Immature natural killer cell (primary cell): ENCODE results near the gene FOXL2. TPM values are rescaled to one million over a fixed set of nuclear protein-coding genes. Genes with fewer than 3 reads are reported as not detected.
"Not testable (repeated sequence)": the region's sequence is repeated elsewhere in the genome, so short reads cannot be mapped to it uniquely, and the experiment has no call there.

Experiments
- DNase-seq, 3 donors: peaks; one replicate each; pipeline ENCODE4 v3.0.0; 2022; ENCODE audit warnings: mixed read lengths in 1 of 3
- H3K27ac Mint-ChIP-seq, 6 donors: one replicate each; pipeline ENCODE4 v1.8.0; 2020; ENCODE audit warnings: mixed read lengths in 6 of 6, mild to moderate bottlenecking in 5 of 6, inconsistent platforms in 4 of 6, moderate library complexity in 3 of 6
- H3K27me3 Mint-ChIP-seq, 3 donors: one replicate each; pipeline ENCODE4 v1.8.0; 2020 to 2021; ENCODE audit warnings: low read depth in 3 of 3, mild to moderate bottlenecking in 3 of 3, mixed read lengths in 3 of 3, moderate library complexity in 3 of 3, inconsistent platforms in 1 of 3
- H3K36me3 Mint-ChIP-seq, 3 donors: one replicate each; pipeline ENCODE4 v1.8.0; 2020; ENCODE audit warnings: mixed read lengths in 3 of 3, inconsistent platforms in 2 of 3, mild to moderate bottlenecking in 2 of 3
- H3K4me1 Mint-ChIP-seq, 2 donors: one replicate each; pipeline ENCODE4 v1.8.0; 2020; ENCODE audit warnings: inconsistent platforms in 2 of 2, mild to moderate bottlenecking in 2 of 2, mixed read lengths in 2 of 2, moderate library complexity in 1 of 2
- H3K4me3 Mint-ChIP-seq, 5 donors: one replicate each; pipeline ENCODE4 v1.8.0; 2020; ENCODE audit warnings: mild to moderate bottlenecking in 5 of 5, mixed read lengths in 5 of 5, inconsistent platforms in 3 of 5, moderate library complexity in 3 of 5
- H3K9me3 Mint-ChIP-seq, 6 donors: one replicate each; pipeline ENCODE4 v1.8.0; 2020; ENCODE audit warnings: mild to moderate bottlenecking in 6 of 6, mixed read lengths in 6 of 6, inconsistent platforms in 4 of 6, moderate library complexity in 3 of 6
- polyA plus RNA-seq, 3 donors: library from polyadenylated mRNA; unstranded; fragments of 300-500 nt; fragmentation: Illumina TruSeq; gene quantifications; one replicate each; pipeline ENCODE4 v1.2.3, GENCODE V29; 2021

FOXL2 gene
- polyA plus RNA-seq, 3 donors from 2014 or later, result not detected

DNA sequence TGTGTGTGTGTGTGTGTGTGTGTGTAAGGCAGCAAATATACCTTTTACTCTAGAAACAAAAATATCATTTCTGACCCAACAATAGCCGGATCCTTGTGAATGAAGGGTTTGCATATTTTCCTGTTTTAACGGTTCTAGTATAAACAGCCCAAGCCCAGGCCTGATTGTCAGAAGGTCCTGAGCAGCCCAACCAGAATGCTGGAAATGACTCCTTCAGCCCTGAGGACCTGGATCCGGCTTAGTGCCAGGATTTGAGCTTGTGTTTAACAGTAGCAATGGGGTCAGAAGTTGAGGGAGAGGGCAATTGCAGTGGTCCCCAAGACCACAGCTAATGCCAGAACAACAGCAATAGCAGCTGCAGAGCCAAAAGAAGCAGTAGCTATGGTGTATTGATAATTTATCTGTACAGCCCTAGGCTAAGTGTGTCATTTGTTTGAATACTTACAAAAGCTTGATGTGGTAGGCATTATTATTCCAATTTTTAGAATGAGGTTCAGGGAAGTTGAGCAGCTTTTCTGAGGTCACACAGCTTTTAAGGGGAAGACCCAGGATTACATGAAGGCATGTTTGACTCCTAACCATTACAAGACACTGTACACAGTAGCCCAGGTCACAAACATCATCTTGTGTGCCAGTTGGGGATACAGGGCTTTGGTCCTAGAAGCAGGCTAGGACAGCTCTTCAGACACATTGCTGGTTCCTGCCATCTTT, 12.8 kb downstream of the FOXL2 start:
- no peak overlapping the region for H3K4me3 Mint-ChIP-seq
- peaks cover 30 to 38% of the 10 kb centered on the region in 2 donors for H3K4me1 Mint-ChIP-seq
- DNase-seq, result no peak
- H3K27me3 Mint-ChIP-seq, result peaks cover 8 to 33% (median 23%) of the 10 kb centered on the region in 3 donors
- H3K9me3 Mint-ChIP-seq, result peaks cover 0 to 2% (median 0%) of the 10 kb centered on the region in 6 donors
- H3K36me3 Mint-ChIP-seq, result no peaks in the 10 kb centered on the region
- no peak overlapping the region for H3K27ac Mint-ChIP-seq

- Mint-ChIP-seq H3K36me3 (no peaks in the 10 kb centered on the region), H3K27me3 (peaks cover 11 to 27% (median 15%) of the 10 kb centered on the region in 3 donors), H3K4me1 (peaks cover 22 to 28% of the 10 kb centered on the region in 2 donors), H3K4me3 (no peak overlapping the region), H3K27ac (no peak overlapping the region), H3K9me3 (peaks cover 0 to 2% (median 0%) of the 10 kb centered on the region in 6 donors)
- no peak for DNase-seq
Observed at GRCh38 chr3:138933068-138933668, 13.8 kb downstream of the FOXL2 start.

- Mint-ChIP-seq H3K9me3 (no peaks in the 10 kb centered on the region), H3K27ac (no peak overlapping the region), H3K4me3 (no peak overlapping the region), H3K27me3 (peaks cover 4 to 10% (median 4%) of the 10 kb centered on the region in 3 donors), H3K36me3 (no peaks in the 10 kb centered on the region), H3K4me1 (no peaks in the 10 kb centered on the region)
- no peak for DNase-seq
Observed at GRCh38 chr3:138928727-138929372, 18.1 kb downstream of the FOXL2 start.

DNA sequence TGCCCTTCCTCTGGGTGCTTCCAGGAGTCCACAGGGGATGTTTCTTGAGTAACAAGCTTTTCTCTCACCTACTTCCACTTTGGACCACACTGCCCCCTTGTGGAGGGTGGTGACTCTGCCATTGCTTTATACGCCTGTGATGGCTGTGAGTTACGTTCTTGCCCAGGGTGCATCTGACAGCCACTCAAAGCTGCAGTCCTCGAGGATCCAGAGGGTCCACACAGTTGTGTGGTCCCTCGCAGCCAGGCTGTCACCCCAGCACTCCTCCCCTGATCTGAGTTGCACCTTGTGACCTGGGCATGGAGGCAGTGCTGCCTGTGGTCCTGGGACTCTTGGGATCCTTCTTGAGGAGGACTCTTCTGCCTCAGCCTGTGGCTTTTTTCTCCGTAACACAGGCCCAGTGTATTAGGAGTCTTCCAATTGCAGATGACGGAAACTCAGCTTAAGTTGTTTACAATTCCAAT, 23.4 kb downstream of the FOXL2 start:
- no peak overlapping the region for H3K4me3 Mint-ChIP-seq
- peaks cover 4 to 8% (median 4%) of the 10 kb centered on the region in 3 donors for H3K27me3 Mint-ChIP-seq
- no peaks in the 10 kb centered on the region for H3K4me1 Mint-ChIP-seq
- H3K36me3 Mint-ChIP-seq, result no peaks in the 10 kb centered on the region
- H3K9me3 Mint-ChIP-seq, result no peaks in the 10 kb centered on the region
- peak; percentile 72 to 79 (median 73) for DNase-seq
- H3K27ac Mint-ChIP-seq, result no peak overlapping the region

DNA sequence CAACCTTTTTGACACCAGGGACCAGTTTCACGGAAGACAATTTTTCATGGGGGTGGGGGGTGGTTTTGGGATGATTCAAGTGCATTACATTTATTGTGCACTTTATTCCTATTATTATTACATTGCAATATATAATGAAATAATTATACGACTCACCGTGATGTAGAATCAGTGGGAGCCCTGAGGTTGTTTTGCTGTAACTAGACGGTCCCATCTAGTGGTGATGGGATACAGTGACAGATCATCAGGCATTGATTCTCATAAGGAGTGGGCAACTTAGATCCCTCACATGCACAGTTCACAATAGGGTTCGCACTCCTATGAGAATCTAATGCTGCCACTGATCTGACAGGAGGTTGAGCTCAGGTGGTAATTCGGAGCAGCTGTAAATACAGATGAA, 24.5 kb downstream of the FOXL2 start:
- not testable (repeated sequence) for DNase-seq, H3K9me3 Mint-ChIP-seq, H3K36me3 Mint-ChIP-seq, H3K4me3 Mint-ChIP-seq, H3K27ac Mint-ChIP-seq, H3K4me1 Mint-ChIP-seq
- H3K27me3 Mint-ChIP-seq, result peaks cover 7 to 11% (median 8%) of the 10 kb centered on the region in 3 donors

DNA sequence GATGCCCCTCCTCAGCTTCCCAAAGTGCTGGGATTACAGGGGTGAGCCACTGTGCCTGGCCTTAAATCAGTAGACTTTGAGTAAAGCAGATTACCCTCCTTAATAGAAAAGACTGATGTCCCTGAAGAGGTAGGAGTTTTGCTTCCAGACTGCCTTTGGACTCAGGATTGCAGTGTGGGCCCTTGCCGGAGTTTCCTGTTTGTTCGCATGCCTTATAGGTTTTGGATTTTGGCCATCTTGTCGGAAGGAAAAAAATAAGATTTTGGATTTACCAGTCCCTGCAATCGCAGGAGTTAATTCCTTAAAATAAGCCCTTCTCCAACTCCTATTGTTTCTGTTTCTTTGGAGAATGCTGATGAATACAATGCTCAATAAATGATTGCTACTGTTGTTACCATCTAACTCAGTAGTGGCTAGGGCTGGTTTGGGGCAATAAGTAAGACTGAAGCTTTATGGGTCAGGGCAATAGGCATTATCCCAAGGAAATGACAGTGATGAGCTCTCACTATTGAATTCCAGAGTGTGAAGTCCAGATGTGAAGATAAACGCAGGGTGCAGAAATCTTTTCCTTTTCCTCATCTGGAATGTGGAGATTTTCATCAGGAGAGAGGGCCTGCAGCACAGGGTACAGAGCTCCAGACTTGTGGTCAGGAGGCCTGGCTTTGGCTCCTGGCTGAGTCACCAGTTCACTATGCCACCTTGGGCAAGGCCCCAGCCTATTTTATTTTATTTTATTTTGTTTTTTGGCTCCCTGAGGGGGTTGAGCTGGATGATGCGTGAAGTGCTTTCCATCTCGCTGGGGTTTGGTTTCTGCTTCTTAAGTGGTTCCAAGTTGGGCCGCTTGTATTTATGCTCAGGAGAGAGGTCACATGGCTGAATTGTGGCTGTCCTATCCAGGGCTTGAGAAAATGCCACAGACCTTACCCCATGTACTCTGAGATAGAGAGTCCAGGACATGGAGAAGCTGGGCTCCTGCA, 25.3 kb downstream of the FOXL2 start:
- no peaks in the 10 kb centered on the region for H3K9me3 Mint-ChIP-seq
- no peaks in the 10 kb centered on the region for H3K36me3 Mint-ChIP-seq
- no peak for DNase-seq
- H3K4me3 Mint-ChIP-seq, result no peak overlapping the region
- no peak overlapping the region for H3K27ac Mint-ChIP-seq
- H3K27me3 Mint-ChIP-seq, result peaks cover 7 to 13% (median 11%) of the 10 kb centered on the region in 3 donors
- H3K4me1 Mint-ChIP-seq, result no peaks in the 10 kb centered on the region

- Mint-ChIP-seq H3K9me3 (no peaks in the 10 kb centered on the region), H3K27me3 (peaks cover 9 to 18% (median 17%) of the 10 kb centered on the region in 3 donors), H3K36me3 (no peaks in the 10 kb centered on the region), H3K27ac (no peak overlapping the region), H3K4me1 (peaks cover 8% of the 10 kb centered on the region in 2 donors), H3K4me3 (no peak overlapping the region)
- DNase-seq, result no peak
Observed at GRCh38 chr3:138919325-138919724, 27.6 kb downstream of the FOXL2 start.

- peaks cover 9 to 18% (median 18%) of the 10 kb centered on the region in 3 donors for H3K27me3 Mint-ChIP-seq
- no peaks in the 10 kb centered on the region for H3K9me3 Mint-ChIP-seq
- DNase-seq, result no peak
- peak overlapping the region in 4 of 5 donors; percentile 3 to 58 (median 42) for H3K4me3 Mint-ChIP-seq
- H3K27ac Mint-ChIP-seq, result no peak overlapping the region
- H3K36me3 Mint-ChIP-seq, result no peaks in the 10 kb centered on the region
- H3K4me1 Mint-ChIP-seq, result peaks cover 8% of the 10 kb centered on the region in 2 donors
Observed at GRCh38 chr3:138916824-138917223, 30.1 kb downstream of the FOXL2 start.

DNA sequence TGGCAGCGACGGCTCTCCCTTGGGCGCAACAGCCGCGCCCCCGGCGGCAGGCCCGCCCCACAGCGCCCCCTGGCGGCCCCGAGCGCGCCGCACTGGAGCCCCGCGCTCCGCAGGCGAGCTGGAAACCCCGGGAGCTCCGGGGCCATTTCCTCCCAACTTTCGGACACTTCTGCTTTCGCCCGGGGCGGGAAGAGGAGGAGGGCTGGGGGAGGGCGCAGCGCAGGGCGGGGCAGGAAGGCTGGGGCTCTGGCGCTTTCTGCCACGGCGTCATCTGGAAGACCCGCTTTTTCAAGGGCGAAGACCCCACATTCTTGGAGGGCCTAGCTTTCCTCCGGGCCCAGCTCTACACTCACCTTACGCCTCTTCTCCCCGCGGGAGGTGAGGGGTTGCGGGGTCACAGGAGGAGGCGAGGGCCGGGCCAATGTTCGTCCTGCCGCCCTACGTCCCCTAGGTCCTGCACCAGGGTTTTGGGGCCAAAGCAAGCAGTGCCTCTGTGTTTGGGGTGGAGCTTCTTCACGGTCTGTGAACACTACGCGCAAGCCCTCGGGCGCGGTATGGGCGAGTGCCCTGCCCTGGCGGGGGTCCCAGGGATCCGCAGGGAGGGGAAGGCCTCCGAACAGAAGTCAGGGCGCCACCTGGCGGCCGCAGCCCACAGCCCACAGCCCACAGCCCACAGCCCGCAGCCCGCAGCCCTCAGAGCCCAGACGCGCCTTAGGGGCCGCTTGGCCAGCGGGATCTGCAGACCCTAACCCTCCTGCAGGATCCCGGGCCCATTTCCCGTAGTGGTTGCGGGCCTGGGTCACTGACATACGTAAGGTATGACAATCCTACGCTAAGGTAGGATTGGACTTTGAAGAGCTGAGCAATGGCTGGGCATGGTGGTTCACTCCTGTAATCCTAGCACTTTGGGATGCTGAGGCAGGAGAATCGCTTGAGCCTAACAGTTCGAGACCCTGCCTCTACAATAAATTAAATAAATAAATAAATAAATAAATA, 31.1 kb downstream of the FOXL2 start:
- H3K36me3 Mint-ChIP-seq, result no peaks in the 10 kb centered on the region

GRCh38 chr3:138914870-138915502, 32.0 kb downstream of the FOXL2 start:
- H3K27me3 Mint-ChIP-seq, result peaks cover 9 to 18% (median 17%) of the 10 kb centered on the region in 3 donors
- peak overlapping the region in 1 of 6 donors; percentile 23 for H3K27ac Mint-ChIP-seq
- peak overlapping the region; percentile 81 to 87 (median 85) for H3K4me3 Mint-ChIP-seq

More for the DNA sequence above, 31.1 kb downstream of the FOXL2 start:
- peak overlapping the region in 3 of 6 donors; percentile 62 to 72 (median 67) for H3K27ac Mint-ChIP-seq
- peak; percentile 69 to 74 (median 73) for DNase-seq
- peaks cover 8% of the 10 kb centered on the region in 2 donors for H3K4me1 Mint-ChIP-seq
- peak overlapping the region; percentile 81 to 87 (median 85) for H3K4me3 Mint-ChIP-seq
- H3K9me3 Mint-ChIP-seq, result no peaks in the 10 kb centered on the region
- H3K27me3 Mint-ChIP-seq, result peaks cover 9 to 18% (median 15%) of the 10 kb centered on the region in 3 donors

GRCh38 chr3:138913766-138914165, 33.2 kb downstream of the FOXL2 start:
- Mint-ChIP-seq H3K36me3 (no peaks in the 10 kb centered on the region), H3K4me3 (no peak overlapping the region), H3K4me1 (peaks cover 8% of the 10 kb centered on the region in 2 donors), H3K27me3 (peaks cover 11 to 18% (median 14%) of the 10 kb centered on the region in 3 donors), H3K9me3 (no peaks in the 10 kb centered on the region), H3K27ac (no peak overlapping the region)
- no peak for DNase-seq

More at GRCh38 chr3:138914870-138915502, 32.0 kb downstream of the FOXL2 start:
- Mint-ChIP-seq H3K9me3 (no peaks in the 10 kb centered on the region), H3K4me1 (peaks cover 8% of the 10 kb centered on the region in 2 donors), H3K36me3 (no peaks in the 10 kb centered on the region)
- DNase-seq, result no peak

DNA sequence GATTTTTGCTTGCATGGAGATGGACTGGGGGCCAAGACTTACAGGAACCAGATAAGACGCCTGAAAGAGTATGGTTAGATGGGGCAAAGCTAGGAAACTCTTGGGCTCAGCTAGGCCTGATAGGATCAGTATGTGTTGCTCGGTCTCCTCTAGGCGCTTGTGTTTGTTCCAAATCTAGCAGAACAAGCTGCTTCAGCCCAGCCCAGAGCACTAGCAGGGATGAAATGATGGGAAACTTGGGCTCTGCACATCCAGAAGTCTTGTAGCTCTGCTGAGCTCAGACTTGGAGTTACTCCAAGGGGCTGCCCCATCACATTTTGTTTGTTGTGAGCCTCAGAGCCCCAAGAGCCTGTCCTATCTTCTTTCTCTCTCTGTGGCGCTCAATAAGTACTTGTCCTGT, 34.7 kb downstream of the FOXL2 start:
- Mint-ChIP-seq H3K9me3 (no peaks in the 10 kb centered on the region), H3K27me3 (peaks cover 5 to 14% (median 7%) of the 10 kb centered on the region in 3 donors), H3K27ac (no peak overlapping the region), H3K36me3 (no peaks in the 10 kb centered on the region), H3K4me3 (no peak overlapping the region), H3K4me1 (peaks cover 8% of the 10 kb centered on the region in 2 donors)
- DNase-seq, result no peak
